CD4-positive, alpha-beta T cell treated with Interferon gamma for 1 hour (primary cell): ENCODE data around the gene LYZL4.

Source experiments
- DNase-seq: peaks from one replicate; pipeline ENCODE4 v3.0.0-alpha.2; 2020

Gene LYZL4

GRCh38 chr3:42410370-42411131 is at the start of gene LYZL4:
Gene LYZL4, minus strand, starts transcription at chr3:42410610. Its CDS starts 3,359 bp downstream, at chr3:42407251.
- DNase-seq = no peak

DNA sequence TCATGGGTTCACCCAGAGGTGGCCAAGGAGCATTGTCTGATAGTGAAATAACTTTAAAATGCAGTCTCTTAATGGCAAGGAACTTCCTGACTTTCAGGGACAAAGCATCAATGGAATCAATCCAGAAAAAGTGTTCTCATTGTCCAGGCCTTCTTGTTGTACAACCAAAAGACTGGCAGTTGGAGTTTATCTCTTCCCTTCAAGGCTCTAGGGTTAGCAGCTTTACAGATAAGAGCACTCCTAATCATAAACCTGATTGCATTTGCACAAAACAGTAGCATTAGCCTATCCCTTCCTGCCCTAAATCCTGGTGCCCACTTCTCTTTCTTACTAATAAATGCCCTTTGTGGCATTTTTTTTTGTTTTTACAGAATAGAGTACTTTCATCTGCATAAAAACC is 48.7 kb upstream of the LYZL4 start:
- no peak for DNase-seq

GRCh38 chr3:42456211-42456610 is 45.8 kb upstream of the LYZL4 start:
- no peak for DNase-seq

- no peak for DNase-seq
These were observed 41.3 kb upstream of the LYZL4 start for GRCh38 chr3:42451546-42452230.

DNA sequence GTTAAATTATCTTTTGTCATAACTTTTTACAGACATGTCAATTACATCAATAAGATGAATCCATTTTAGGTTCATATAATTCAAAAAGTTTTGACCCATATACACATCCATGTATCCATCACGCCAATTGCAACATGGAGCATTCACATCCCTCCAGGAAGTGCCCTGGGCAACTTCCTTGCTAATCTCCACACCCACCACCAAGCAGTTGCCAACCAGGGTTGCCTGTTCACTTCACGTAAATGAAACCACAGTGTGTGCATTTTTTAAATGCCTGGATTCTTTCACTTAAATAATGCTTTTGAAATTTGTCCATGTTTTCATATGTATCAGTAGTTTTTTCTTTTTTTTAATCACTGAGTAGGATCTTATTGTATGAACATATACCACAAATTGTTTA is 40.7 kb upstream of the LYZL4 start:
- DNase-seq = no peak

GRCh38 chr3:42450567-42450966 is 40.2 kb upstream of the LYZL4 start:
- no peak for DNase-seq

DNA sequence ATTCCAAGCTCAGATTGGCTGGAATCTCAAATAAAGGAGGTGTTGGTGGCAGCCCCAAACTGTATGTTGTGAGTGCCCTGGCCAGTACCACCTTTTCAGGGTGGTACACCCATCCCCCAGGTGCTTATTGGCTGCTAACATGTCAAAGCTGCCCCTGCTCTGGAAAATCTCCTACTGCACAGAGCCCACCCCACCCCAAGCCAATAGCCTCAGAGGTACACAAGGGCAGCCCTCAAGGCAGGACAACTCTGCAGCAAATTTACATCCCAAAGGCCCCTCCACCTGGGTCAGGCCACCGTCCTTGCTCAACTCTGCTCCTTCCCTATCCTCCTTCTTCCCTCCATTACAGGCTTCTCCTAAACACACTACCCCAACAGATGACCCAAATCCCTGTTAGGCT is 37.1 kb upstream of the LYZL4 start:
- DNase-seq = no peak

DNA sequence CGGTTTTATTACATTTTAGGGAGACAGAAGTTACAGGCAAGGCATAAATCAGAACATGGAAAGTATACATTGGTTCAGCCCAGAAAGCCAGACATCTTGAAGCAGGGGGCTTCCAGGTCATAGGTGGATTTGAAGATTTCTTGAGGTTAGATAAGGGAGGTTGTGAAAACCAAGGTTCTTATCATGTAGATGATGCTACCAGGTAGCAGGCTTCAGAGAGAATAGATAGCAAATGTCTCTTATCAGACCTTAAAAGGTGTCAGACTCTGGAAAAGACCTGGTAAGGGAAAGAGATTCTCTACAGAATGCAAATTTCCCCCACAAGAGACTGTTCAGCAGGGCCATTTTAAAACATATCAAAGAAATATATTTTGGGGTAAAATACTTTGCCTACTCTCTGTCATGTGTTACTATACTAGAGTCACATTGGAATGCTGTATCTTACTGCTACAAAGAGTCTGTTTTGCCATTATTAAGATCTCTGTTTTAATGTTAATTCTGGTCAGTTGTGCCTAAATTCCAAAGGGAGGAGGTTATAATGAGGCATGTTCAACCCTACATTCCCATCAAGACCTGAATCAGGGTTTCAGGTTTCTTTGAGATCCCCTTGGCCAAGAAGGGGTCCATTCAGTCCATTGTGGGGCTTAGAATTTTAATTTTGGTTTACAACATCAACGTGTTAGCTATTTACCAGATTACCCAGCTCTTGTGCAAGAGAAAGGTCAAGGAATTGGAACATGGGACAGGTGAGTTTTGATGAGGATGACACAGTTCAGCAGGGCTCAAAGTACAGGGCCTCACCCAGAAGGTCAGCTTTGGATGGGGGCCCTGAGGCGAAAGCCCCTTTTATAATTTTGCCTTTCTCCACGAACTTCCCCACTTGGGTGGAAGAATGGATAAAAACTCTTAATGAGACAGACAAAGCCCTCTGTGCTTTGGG is 36.0 kb upstream of the LYZL4 start:
- no peak for DNase-seq

- peak; percentile 59 for DNase-seq
These were observed 33.5 kb upstream of the LYZL4 start for GRCh38 chr3:42443819-42444436.

GRCh38 chr3:42443292-42443691 is 32.9 kb upstream of the LYZL4 start:
- no peak for DNase-seq

GRCh38 chr3:42442640-42443039 is 32.2 kb upstream of the LYZL4 start:
- DNase-seq = no peak

DNA sequence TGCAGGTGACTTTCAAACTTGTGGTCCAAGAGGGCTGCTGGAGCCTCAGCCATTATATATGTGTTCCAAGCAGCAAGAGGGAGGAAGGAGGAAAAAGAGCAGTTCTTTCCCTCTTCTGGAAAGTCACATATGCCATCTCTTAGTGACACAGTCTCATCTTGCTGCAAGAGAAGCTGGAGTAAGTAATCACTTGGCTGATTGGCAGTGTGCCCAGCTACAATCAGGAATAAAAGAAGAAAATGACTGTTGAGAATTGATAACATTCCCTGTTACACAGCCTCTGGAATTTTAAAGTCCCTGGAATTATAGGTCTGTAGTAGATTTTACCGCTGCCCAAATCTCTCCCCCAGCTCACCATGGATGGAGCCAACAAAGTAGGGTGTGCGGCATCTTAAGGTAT is 31.4 kb upstream of the LYZL4 start:
- no peak for DNase-seq

- no peak for DNase-seq
These were observed 30.5 kb upstream of the LYZL4 start for GRCh38 chr3:42440924-42441323.

- DNase-seq = no peak
These were observed 29.1 kb upstream of the LYZL4 start for GRCh38 chr3:42439261-42440115.

DNA sequence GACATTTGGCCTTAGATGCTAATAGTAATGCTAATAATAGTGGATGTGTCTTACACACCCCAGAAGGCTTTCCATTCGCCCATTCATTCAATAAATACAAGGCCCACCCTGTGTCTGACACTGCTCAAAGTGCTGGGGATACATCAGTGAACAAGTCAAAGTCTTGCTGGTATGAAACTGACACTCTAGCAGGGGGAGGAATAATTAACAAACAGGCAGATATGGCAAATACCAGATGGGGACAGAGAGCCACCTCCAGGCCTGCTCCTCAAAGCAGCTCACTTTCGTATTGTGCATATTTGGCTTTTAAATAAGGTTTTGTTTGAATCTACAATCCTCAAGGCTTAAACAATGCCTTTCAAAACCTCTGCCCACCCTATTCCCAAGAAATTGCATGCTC is 28.3 kb upstream of the LYZL4 start:
- no peak for DNase-seq

GRCh38 chr3:42438193-42438592 is 27.8 kb upstream of the LYZL4 start:
- no peak for DNase-seq

GRCh38 chr3:42434777-42435380 is 24.5 kb upstream of the LYZL4 start:
- DNase-seq = no peak

DNA sequence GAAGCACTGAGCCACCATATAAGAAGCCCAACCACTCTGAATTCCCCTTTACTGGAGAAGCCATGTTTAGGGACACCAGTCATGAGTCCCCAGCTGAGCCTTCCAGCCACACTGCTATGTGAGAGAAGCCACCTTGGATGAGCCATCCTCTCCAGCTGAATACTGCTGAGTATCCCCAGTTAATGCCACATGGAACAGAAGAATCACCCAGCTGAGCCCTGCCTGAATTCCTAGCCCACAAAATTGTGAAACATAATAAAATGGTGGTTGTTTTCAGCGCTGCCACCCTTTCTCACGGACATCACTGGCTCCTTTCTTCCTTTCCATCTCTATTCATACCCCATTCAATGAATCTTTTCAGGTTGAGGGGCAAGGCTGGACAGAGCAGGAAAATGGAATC is 22.1 kb upstream of the LYZL4 start:
- DNase-seq = no peak

DNA sequence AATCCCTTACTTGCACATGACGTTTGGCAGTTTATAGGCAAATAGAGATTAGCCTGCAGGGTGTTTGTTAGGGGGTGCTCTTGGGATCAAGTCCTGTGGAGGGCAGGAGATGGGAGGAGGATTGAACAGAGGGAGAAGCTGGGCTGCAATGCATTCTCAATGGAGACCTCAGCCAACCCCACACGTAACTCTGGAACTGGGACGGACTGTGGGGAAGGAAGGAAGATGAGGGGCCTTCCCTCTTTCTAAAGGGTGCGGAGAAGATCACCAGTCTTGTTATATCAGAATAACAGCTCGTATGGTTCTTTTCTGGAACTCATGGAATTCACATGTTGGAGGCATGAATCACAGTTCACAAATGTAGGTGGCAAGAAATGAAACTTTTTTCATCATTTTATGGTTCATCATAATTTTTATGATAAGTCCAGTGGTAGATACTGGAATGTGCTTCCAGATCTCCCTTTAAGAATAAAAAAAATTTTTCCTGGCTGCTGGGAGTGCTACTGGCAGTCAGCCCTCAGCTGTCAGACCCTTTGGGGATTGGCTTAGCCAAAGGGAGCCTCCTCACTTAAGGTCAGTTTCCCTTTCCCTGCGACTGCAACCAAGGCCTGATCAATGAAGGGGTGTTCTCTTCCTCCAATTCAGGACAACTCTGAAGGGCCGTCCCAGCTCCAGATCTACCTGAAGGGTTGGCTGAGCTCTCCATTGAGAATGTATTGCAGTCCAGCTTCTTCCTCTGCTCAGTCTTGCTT is 20.5 kb upstream of the LYZL4 start:
- DNase-seq = no peak

GRCh38 chr3:42428830-42429229 is 18.4 kb upstream of the LYZL4 start:
- DNase-seq = no peak
